H1 (cell line): ENCODE data around the gene CUZD1. TPM values are rescaled to one million over a fixed set of nuclear protein-coding genes. Genes with fewer than 3 reads are reported as not detected.
A peak's percentile ranks its signal among the peaks of the same experiment; 100 is the strongest.

ENCODE experiments used
- CTCF ChIA-PET: fragments of 300-600 bp; sonication (Branson Sonifier 250); formaldehyde crosslinking; loops from one replicate; lab custom pipeline; 2021; ENCODE audit not compliant: partially characterized antibody; lab: Charles Lee
- POLR2A ChIA-PET: fragments of 300-600 bp; sonication (Branson Sonifier 250); formaldehyde crosslinking; loops from one replicate; lab custom pipeline; 2021; ENCODE audit warnings: inconsistent platforms; ENCODE audit not compliant: partially characterized antibody; lab: Charles Lee
- DNase-seq, 2 experiments: peaks; one replicate each; pipeline versions ENCODE4 v3.0.0 to v3.0.0-alpha.2; 2010 to 2022; ENCODE audit warnings: low spot score in 2 of 2, low read depth in 1 of 2, mixed read lengths in 1 of 2
- FAIRE-seq: peaks from 2 replicates; lab custom pipeline; 2011; peaks lifted over from hg19 to GRCh38; lab: Jason Lieb, UNC
- H2AFZ ChIP-seq: 2 replicates; pipeline ENCODE4 v1.8.1; 2012; ENCODE audit warnings: low read length, inconsistent platforms
- H2AK5ac ChIP-seq: 2 replicates; pipeline ENCODE4 v1.6.1; 2013; ENCODE audit warnings: low read depth, low read length
- H2BK120ac ChIP-seq: replicated peaks from 2 replicates; pipeline ENCODE3; 2013; ENCODE audit warnings: low read depth, low read length, inconsistent platforms
- H2BK12ac ChIP-seq: 2 replicates; pipeline ENCODE4 v1.6.1; 2013; ENCODE audit warnings: low read depth, low read length
- H2BK15ac ChIP-seq: 2 replicates; pipeline ENCODE4 v1.6.1; 2013; ENCODE audit warnings: low read length
- H2BK20ac ChIP-seq: 2 replicates; pipeline ENCODE4 v1.6.1; 2013; ENCODE audit warnings: low read length
- H2BK5ac ChIP-seq: 2 replicates; pipeline ENCODE4 v1.6.1; 2013; ENCODE audit warnings: low read depth, low read length
- H3K14ac ChIP-seq: 2 replicates; pipeline ENCODE4 v1.6.1; 2013; ENCODE audit warnings: inconsistent platforms; ENCODE audit not compliant: insufficient read length
- H3K18ac ChIP-seq: 2 replicates; pipeline ENCODE4 v1.6.1; 2013; ENCODE audit warnings: low read length; ENCODE audit errors: extremely low read depth
- H3K23ac ChIP-seq: 2 replicates; pipeline ENCODE4 v1.6.1; 2013; ENCODE audit warnings: inconsistent platforms; ENCODE audit not compliant: insufficient read length
- H3K23me2 ChIP-seq: 2 replicates; pipeline ENCODE4 v1.6.1; 2013; ENCODE audit warnings: low read depth, low read length
- H3K27ac ChIP-seq: 2 replicates; pipeline ENCODE4 v1.6.1; 2011; ENCODE audit warnings: low read depth, low read length, inconsistent platforms
- H3K27me3 ChIP-seq, 4 experiments: replicated peaks in 1 of 4; 1 replicate in 1 of 4; 2 replicates in 3 of 4; pipeline versions ENCODE4 v1.6.1 to v1.8.1; 2011 to 2013; ENCODE audit warnings: low read length in 3 of 4, mild to moderate bottlenecking in 3 of 4, inconsistent platforms in 2 of 4, mixed read lengths in 2 of 4, moderate library complexity in 1 of 4; ENCODE audit not compliant: control insufficient read depth in 3 of 4, insufficient read depth in 3 of 4; ENCODE audit errors: extremely low read depth in 1 of 4
- H3K36me3 ChIP-seq, 4 experiments: 2 replicates each; pipeline versions ENCODE4 v1.6.1 to v1.8.1; 2011 to 2013; ENCODE audit warnings: mild to moderate bottlenecking in 4 of 4, low read length in 3 of 4, moderate library complexity in 2 of 4, control low read depth in 1 of 4, inconsistent platforms in 1 of 4; ENCODE audit not compliant: insufficient read depth in 4 of 4, control insufficient read depth in 2 of 4
- H3K4ac ChIP-seq: replicated peaks from 2 replicates; pipeline ENCODE3; 2013; ENCODE audit warnings: low read length, low read depth, mixed read lengths, inconsistent platforms; ENCODE audit not compliant: insufficient read length
- H3K4me1 ChIP-seq, 4 experiments: replicated peaks in 1 of 4; 1 replicate in 1 of 4; 2 replicates in 3 of 4; pipeline versions ENCODE4 v1.6.1 to v1.8.1; 2011 to 2013; ENCODE audit warnings: low read length in 3 of 4, inconsistent platforms in 2 of 4, mixed read lengths in 1 of 4; ENCODE audit not compliant: insufficient read depth in 4 of 4, control insufficient read depth in 3 of 4
- H3K4me2 ChIP-seq, 2 experiments: 2 replicates each; pipeline versions ENCODE4 v1.6.1 to v1.8.1; 2011 to 2013; ENCODE audit warnings: low read depth in 2 of 2, low read length in 2 of 2, control low read depth in 1 of 2, inconsistent platforms in 1 of 2, mild to moderate bottlenecking in 1 of 2; ENCODE audit not compliant: insufficient read depth in 1 of 2
- H3K4me3 ChIP-seq, 4 experiments: fragments of 200-600, 300-600 bp in 1 of 4; sonication (generic), shearing (Covaris generic), sonication (Bioruptor Twin) in 1 of 4; 2 replicates each; pipeline versions ENCODE4 v1.5.1 to v1.8.1; 2011 to 2016; ENCODE audit warnings: low read length in 4 of 4, low read depth in 3 of 4, control low read depth in 2 of 4, inconsistent platforms in 2 of 4, mild to moderate bottlenecking in 2 of 4, mixed read lengths in 1 of 4, moderate library complexity in 1 of 4; ENCODE audit not compliant: insufficient read depth in 2 of 4; ENCODE audit errors: extremely low read depth in 1 of 4
- H3K56ac ChIP-seq: replicated peaks from 2 replicates; pipeline ENCODE3; 2013; ENCODE audit warnings: low read depth, mild to moderate bottlenecking, mixed read lengths, low read length, inconsistent platforms; ENCODE audit not compliant: insufficient read length
- H3K79me1 ChIP-seq: 2 replicates; pipeline ENCODE4 v1.6.1; 2013; ENCODE audit warnings: low read depth, low read length, control low read depth
- H3K79me2 ChIP-seq, 2 experiments: 2 replicates each; pipeline versions ENCODE4 v1.6.1 to v1.8.1; 2012 to 2013; ENCODE audit warnings: low read length in 2 of 2, mild to moderate bottlenecking in 2 of 2, inconsistent platforms in 1 of 2; ENCODE audit not compliant: insufficient read depth in 2 of 2, control insufficient read depth in 1 of 2
- H3K9ac ChIP-seq, 4 experiments: replicated peaks in 1 of 4; 1 replicate in 1 of 4; 2 replicates in 3 of 4; pipeline versions ENCODE4 v1.6.1 to v1.8.1; 2011 to 2013; ENCODE audit warnings: low read depth in 3 of 4, low read length in 3 of 4, control low read depth in 2 of 4, mild to moderate bottlenecking in 2 of 4, moderate library complexity in 2 of 4, inconsistent platforms in 1 of 4; ENCODE audit errors: extremely low read depth in 1 of 4
- H3K9me3 ChIP-seq, 2 experiments: 2 replicates each; pipeline versions ENCODE4 v1.6.1 to v1.8.1; 2012 to 2013; ENCODE audit warnings: mild to moderate bottlenecking in 2 of 2, moderate library complexity in 2 of 2, control low read depth in 1 of 2, inconsistent platforms in 1 of 2, low read depth in 1 of 2, low read length in 1 of 2, mixed read lengths in 1 of 2; ENCODE audit not compliant: insufficient read depth in 2 of 2
- H4K20me1 ChIP-seq, 2 experiments: replicated peaks in 1 of 2; 2 replicates each; pipeline versions ENCODE3 to v1.8.1; 2011 to 2013; ENCODE audit warnings: inconsistent platforms in 2 of 2, low read length in 2 of 2, mild to moderate bottlenecking in 1 of 2; ENCODE audit not compliant: insufficient read depth in 2 of 2, control insufficient read depth in 1 of 2
- H4K5ac ChIP-seq: 2 replicates; pipeline ENCODE4 v1.6.1; 2013; ENCODE audit warnings: low read length, low read depth, mixed read lengths, inconsistent platforms; ENCODE audit not compliant: insufficient read length
- H4K8ac ChIP-seq: 2 replicates; pipeline ENCODE4 v1.8.0; 2013; ENCODE audit warnings: mild to moderate bottlenecking, moderate library complexity, low read length, inconsistent platforms; ENCODE audit not compliant: insufficient read depth; ENCODE audit errors: extremely low read depth
- H4K91ac ChIP-seq: replicated peaks from 2 replicates; pipeline ENCODE3; 2013; ENCODE audit warnings: low read length, mixed read lengths, inconsistent platforms; ENCODE audit not compliant: insufficient read length
- JUND ChIP-seq: IDR thresholded peaks from 2 replicates; pipeline ENCODE4 v1.6.1; 2011; ENCODE audit warnings: mild to moderate bottlenecking, improper control_type of control experiment, low read length
- KDM1A ChIP-seq: fragments of 200-600, 300-600 bp; sonication (generic); IDR thresholded peaks from 2 replicates; pipeline ENCODE4 v1.7.1; 2016; ENCODE audit warnings: mild to moderate bottlenecking, low read length, borderline replicate concordance
- KDM5A ChIP-seq: fragments of 200-600 bp; IDR thresholded peaks from 2 replicates; pipeline ENCODE4 v1.7.1; 2012; ENCODE audit warnings: mild to moderate bottlenecking, low read length, inconsistent platforms, mixed read lengths
- RAD21 ChIP-seq, 2 experiments: IDR thresholded peaks in 1 of 2; conservative IDR thresholded peaks in 1 of 2; 2 replicates each; pipeline ENCODE4 v1.6.1; 2011; ENCODE audit warnings: low read depth in 2 of 2, low read length in 2 of 2, improper control_type of control experiment in 1 of 2, inconsistent platforms in 1 of 2, mild to moderate bottlenecking in 1 of 2, moderate library complexity in 1 of 2
- RXRA ChIP-seq: IDR thresholded peaks from 2 replicates; pipeline ENCODE4 v1.6.1; 2011; ENCODE audit warnings: low read depth, mild to moderate bottlenecking, low read length, moderate library complexity; ENCODE audit not compliant: insufficient read depth
- SP1 ChIP-seq: IDR thresholded peaks from 2 replicates; pipeline ENCODE4 v1.6.1; 2011; ENCODE audit warnings: low read depth, low read length
- SRF ChIP-seq: IDR thresholded peaks from 2 replicates; pipeline ENCODE4 v1.6.1; 2011; ENCODE audit warnings: mild to moderate bottlenecking, low read depth, low read length, moderate library complexity
- TAF1 ChIP-seq: IDR thresholded peaks from 2 replicates; pipeline ENCODE4 v1.6.1; 2011; ENCODE audit warnings: mild to moderate bottlenecking, low read depth, low read length
- WGBS, 2 experiments: shearing (Covaris generic) in 1 of 2; methylation state at CpG; one replicate each; pipeline versions ENCODE4 v1.1.6 to v1.1.7; 2013 to 2015; ENCODE audit warnings: low lambda C conversion rate in 2 of 2, mixed read lengths in 2 of 2, inconsistent platforms in 1 of 2, low coverage in 1 of 2, missing lambda C conversion rate in 1 of 2; ENCODE audit not compliant: insufficient replicate concordance in 2 of 2, insufficient coverage in 1 of 2, insufficient read length in 1 of 2; ENCODE audit errors: extremely low coverage in 1 of 2, missing lambda C conversion rate in 1 of 2; 5-methylcytosine and 5-hydroxymethylcytosine counted together
- long read RNA-seq, 2 experiments: library from RNA in 1 of 2; library from capped mRNA in 1 of 2; stranded (forward); transcript quantifications; one replicate each; pipeline ENCODE4 v2.0.0, GENCODE V29; 2021; ENCODE audit warnings: inconsistent platforms in 1 of 2
- polyA minus RNA-seq, 3 experiments: library from RNA; depleted of rRNA, polyadenylated mRNA; stranded (reverse); fragments of >200 nt; gene quantifications; 1 replicate in 2 of 3; 2 replicates in 1 of 3; pipeline ENCODE4 v1.2.3, GENCODE V29; 2011
- polyA plus RNA-seq, 7 experiments: library from polyadenylated mRNA; depleted of rRNA in 3 of 7; stranded (reverse) in 5 of 7; unstranded in 2 of 7; fragments of >200 nt in 5 of 7; fragments of 200-250 nt in 2 of 7; gene quantifications; 1 replicate in 5 of 7; 2 replicates in 1 of 7; 4 replicates in 1 of 7; pipeline versions ENCODE4 v1.2.1 to v1.2.3, GENCODE V29; 2011 to 2013; ENCODE audit warnings: missing spikeins in 2 of 7, mixed read lengths in 2 of 7
- total RNA-seq: library from RNA; stranded (reverse); fragmentation: NEBNext Ultra II Directional; extraction: Animal tissue kit (Norgen Biotek cat#: 25700); gene quantifications from 2 replicates; pipeline ENCODE4 v1.2.1, GENCODE V29; 2021

CUZD1 gene
- total RNA-seq (11.9 and 13.0 TPM in 2 replicates), polyA plus RNA-seq (2011; rRNA removed) (15.1 and 30.0 TPM in 2 replicates), polyA minus RNA-seq (2011; rRNA and poly(A)+ RNA removed) (22.9 and 35.2 TPM in 2 replicates)
- polyA plus RNA-seq (2011; cell fraction: cytosol; rRNA removed) = 24.7 TPM
- 12.9 TPM for polyA plus RNA-seq (2011; cell fraction: nucleus; rRNA removed)
- polyA plus RNA-seq (2012, experiment 1 of 2) = 15.1 to 22.7 TPM (median 20.5 TPM) in 4 replicates
- 1.7 TPM for polyA plus RNA-seq (2012, experiment 2 of 2)
- 6.0 TPM for polyA plus RNA-seq (2013, experiment 1 of 2)
- polyA plus RNA-seq (2013, experiment 2 of 2) = 5.0 TPM
- 13.7 TPM for polyA minus RNA-seq (2011; cell fraction: cytosol; rRNA and poly(A)+ RNA removed)
- 18.4 TPM for polyA minus RNA-seq (2011; cell fraction: nucleus; rRNA and poly(A)+ RNA removed)
- long read RNA-seq, experiment 1, transcript CUZD1-206 (9 exons, 2,279 nt) = major isoform, 11 of 19 reads
- long read RNA-seq, experiment 1, partial matches to known transcripts = 6 of 19 reads
- long read RNA-seq, experiment 1, other reads (novel, unspliced or antisense) = 0 of 19 reads
- long read RNA-seq, experiment 2, transcript CUZD1-206 (9 exons, 2,279 nt) = major isoform, 22 of 32 reads
- long read RNA-seq, experiment 2, partial matches to known transcripts = 2 of 32 reads
- long read RNA-seq, experiment 2, other reads (novel, unspliced or antisense) = 2 of 32 reads

GRCh38 chr10:122845783-122846332 lies at the start of gene CUZD1:
CUZD1 (minus strand) TSS chr10:122845857; CDS start chr10:122845843, 14 bp downstream.
- Histone ChIP-seq H2BK120ac (peak within 1 kb of the TSS; percentile 93), H3K36me3 (peaks cover 0 to 16% (median 1%) of the 10 kb centered on the region in 4 experiments; a peak in 4 of 8 replicates), H3K4me2 (peak within 1 kb of the TSS; percentile 29 to 56; a peak in 3 of 4 replicates), H3K9me3 (peaks cover 6 to 12% of the 10 kb centered on the region in 2 experiments; a peak in 3 of 4 replicates), H3K18ac (peak within 1 kb of the TSS; percentile 85; the same call in 1 of the 2 replicates), H3K23ac (no peak within 1 kb of the TSS), H3K79me1 (no peaks in the 10 kb centered on the region), H3K4me1 (peaks cover 0 to 11% (median 6%) of the 10 kb centered on the region in 4 experiments; a peak in 4 of 7 replicates), H2BK5ac (peak within 1 kb of the TSS; percentile 78; the same call in 1 of the 2 replicates), H4K8ac (no peak within 1 kb of the TSS), H4K20me1 (no peaks in the 10 kb centered on the region), H2BK12ac (peak within 1 kb of the TSS; percentile 50; the same call in 1 of the 2 replicates), H3K4ac (no peak within 1 kb of the TSS), H3K79me2 (no peaks in the 10 kb centered on the region; a peak in 1 of 4 replicates), H3K27me3 (no peaks in the 10 kb centered on the region), H2BK15ac (no peak within 1 kb of the TSS), H3K4me3 (peak within 1 kb of the TSS in 1 of 4 experiments; percentile 46; a peak in 2 of 8 replicates), H2AK5ac (0 out of 2 replicates have a peak within 1 kb of the TSS, but pooled peaks have one; percentile 93), H2BK20ac (peak within 1 kb of the TSS; percentile 82; the same call in 1 of the 2 replicates), H4K5ac (peak within 1 kb of the TSS; percentile 4), H3K27ac (peak within 1 kb of the TSS; percentile 65; the same call in 1 of the 2 replicates), H2AFZ (no peak within 1 kb of the TSS), H3K9ac (no peak within 1 kb of the TSS; a peak in 2 of 7 replicates), H3K14ac (no peak within 1 kb of the TSS), H3K23me2 (no peaks in the 10 kb centered on the region), H4K91ac (peak within 1 kb of the TSS; percentile 78), H3K56ac (peak within 1 kb of the TSS; percentile 54)
- ChIA-PET CTCF (interaction anchor here (0.6 to 1.7 kb wide), 3 partner anchors 8 to 165 kb away, joined by 3 read pairs; no protein-coding TSS in a partner anchor), POLR2A (interaction anchor here (1.1 to 2.6 kb wide), 9 partner anchors 8 to 164 kb away, joined by 3 to 22 read pairs (median 4); partner anchors contain the start of genes ACADSB, C10orf88 and FAM24B)
- DNase-seq (peak in 1 of 2 experiments; percentile 57), FAIRE-seq (peak; percentile 93)
- 47% methylated on average over 5 of the region's 5 CpGs; no CpG with 5 or more reads in 1 of the 2 experiments for WGBS, 2 experiments
- TF ChIP-seq SP1 = peak; percentile 45
- no peak for TF ChIP-seq SRF
- 0 out of 2 replicates have a peak, but pooled peaks have one; percentile 14 for TF ChIP-seq TAF1
- no peak for TF ChIP-seq KDM5A
- peak; percentile 21 to 40; a peak in 2 of 4 replicates for TF ChIP-seq RAD21 (IDR thresholded peaks at IDR 0.05 in 1 of 2, conservative IDR thresholded peaks at IDR 0.05 in 1 of 2; ENCODE audit: low read depth in 2 of 2, low read length in 2 of 2)
- TF ChIP-seq RXRA = 0 out of 2 replicates have a peak, but pooled peaks have one; percentile 20
- peak; percentile 63; the same call in 1 of the 2 replicates for TF ChIP-seq KDM1A
- 0 out of 2 replicates have a peak, but pooled peaks have one; percentile 48 for TF ChIP-seq JUND
